Spleen (tissue), 7 donors: ENCODE data around the gene ODF2.

Experiments
- POLR2A ChIP-seq, 3 donors: fragments of 450-650 bp; IDR thresholded peaks; one replicate each; pipeline ENCODE4 v1.5.1; 2017; ENCODE audit warnings: antibody characterized with exemption in 3 of 3, mild to moderate bottlenecking in 1 of 3
- POLR2AphosphoS5 ChIP-seq, 3 donors: sonication (generic); formaldehyde crosslinking; IDR thresholded peaks; one replicate each; pipeline ENCODE4 v1.5.1; 2017; ENCODE audit warnings: antibody characterized with exemption in 3 of 3
- TF ChIP-seq, protein P1 (sequence below), 11 experiments: fragments of 200-600 bp in 7 of 11; fragments of 450-650 bp in 4 of 11; sonication (generic) in 4 of 11; IDR thresholded peaks in 8 of 11; conservative IDR thresholded peaks in 3 of 11; 1 replicate in 7 of 11; 2 replicates in 4 of 11; pipeline versions ENCODE4 v1.4.0 to v1.8.0; 2016 to 2021; ENCODE audit warnings: antibody characterized with exemption in 11 of 11, inconsistent platforms in 4 of 11, mild to moderate bottlenecking in 1 of 11
- donor health status: DM: no; HTN: no; CAD: no; lungs with moderate emphysema.
- donor health status: DM: no; HTN: no; CAD: no.
- donor health status: DM: no; HTN: no; CAD: no.

DNA sequence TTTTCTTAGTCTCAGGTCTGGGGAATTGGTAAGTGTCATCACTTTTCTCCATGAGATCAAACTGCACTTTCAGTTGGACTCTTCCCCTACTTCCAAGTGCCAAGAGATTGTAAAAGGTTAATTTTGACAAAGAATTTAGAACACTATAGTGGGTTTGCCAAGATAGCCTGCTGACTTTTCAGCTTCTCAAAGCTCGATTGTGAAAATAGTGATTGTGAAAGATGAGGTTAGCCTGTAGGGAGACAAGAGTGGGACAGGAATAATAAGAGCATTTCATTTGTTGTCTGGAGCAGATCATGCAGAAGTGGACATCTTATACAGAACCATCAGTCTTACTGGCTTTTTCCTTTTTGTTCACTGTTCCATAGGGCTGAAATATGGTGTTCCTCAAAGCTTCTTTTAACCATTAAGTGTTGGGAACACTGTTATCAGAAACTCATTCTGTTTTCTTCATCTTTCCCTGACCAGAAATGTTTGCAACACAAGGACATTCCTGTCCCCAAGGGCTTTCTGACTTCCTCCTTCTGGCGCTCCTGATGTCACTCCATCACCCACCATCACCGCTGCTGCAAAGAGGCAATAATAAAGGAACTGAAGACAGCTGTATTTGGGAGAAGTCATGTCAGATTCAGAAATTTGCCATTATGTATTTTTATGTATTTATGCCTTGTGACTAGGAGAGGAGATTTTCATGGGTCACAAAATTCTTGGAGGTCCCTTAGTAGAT, 85.0 kb downstream of the ODF2 start:
- no peak for TF ChIP-seq POLR2A (IDR thresholded peaks at IDR 0.05)
- TF ChIP-seq, protein P1, sequence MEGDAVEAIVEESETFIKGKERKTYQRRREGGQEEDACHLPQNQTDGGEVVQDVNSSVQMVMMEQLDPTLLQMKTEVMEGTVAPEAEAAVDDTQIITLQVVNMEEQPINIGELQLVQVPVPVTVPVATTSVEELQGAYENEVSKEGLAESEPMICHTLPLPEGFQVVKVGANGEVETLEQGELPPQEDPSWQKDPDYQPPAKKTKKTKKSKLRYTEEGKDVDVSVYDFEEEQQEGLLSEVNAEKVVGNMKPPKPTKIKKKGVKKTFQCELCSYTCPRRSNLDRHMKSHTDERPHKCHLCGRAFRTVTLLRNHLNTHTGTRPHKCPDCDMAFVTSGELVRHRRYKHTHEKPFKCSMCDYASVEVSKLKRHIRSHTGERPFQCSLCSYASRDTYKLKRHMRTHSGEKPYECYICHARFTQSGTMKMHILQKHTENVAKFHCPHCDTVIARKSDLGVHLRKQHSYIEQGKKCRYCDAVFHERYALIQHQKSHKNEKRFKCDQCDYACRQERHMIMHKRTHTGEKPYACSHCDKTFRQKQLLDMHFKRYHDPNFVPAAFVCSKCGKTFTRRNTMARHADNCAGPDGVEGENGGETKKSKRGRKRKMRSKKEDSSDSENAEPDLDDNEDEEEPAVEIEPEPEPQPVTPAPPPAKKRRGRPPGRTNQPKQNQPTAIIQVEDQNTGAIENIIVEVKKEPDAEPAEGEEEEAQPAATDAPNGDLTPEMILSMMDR (IDR thresholded peaks at IDR 0.05 in 8 of 11, conservative IDR thresholded peaks at IDR 0.05 in 3 of 11): no peak
- no peak for TF ChIP-seq POLR2AphosphoS5 (IDR thresholded peaks at IDR 0.05)
